Measurements from ENCODE around the gene EDA. TPM values are rescaled to one million over a fixed set of nuclear protein-coding genes. Genes with fewer than 3 reads are reported as not detected.

EDA gene
- total RNA-seq, 1 donor = under 0.01 TPM

GRCh38 chrX:70079297-70079696 is 463.4 kb downstream of the EDA start:
- Histone ChIP-seq H3K79me2 (ENCODE audit: insufficient read depth, low read length) (no peaks in the 10 kb centered on the region), H2AFZ (ENCODE audit: low read length) (no peak overlapping the region), H3K36me3 (ENCODE audit: insufficient read depth, low read length) (no peaks in the 10 kb centered on the region), H3K9me3 (ENCODE audit: low read depth, low read length) (peaks cover 3% of the 10 kb centered on the region), H4K20me1 (ENCODE audit: insufficient read depth, low read length) (no peaks in the 10 kb centered on the region), H3K27me3 (ENCODE audit: insufficient read depth, low read length) (peaks cover 14% of the 10 kb centered on the region), H3K4me1 (ENCODE audit: insufficient read depth, low read length) (no peaks in the 10 kb centered on the region), H3K4me3 (ENCODE audit: insufficient read depth, low read length) (no peak overlapping the region), H3K27ac (ENCODE audit: low read depth, low read length) (no peak overlapping the region), H3K4me2 (ENCODE audit: insufficient read depth, low read length) (no peak overlapping the region)
- DNase-seq (ENCODE audit: insufficient read length, low spot score, missing footprints) = no peak
- TF ChIP-seq, protein P1, sequence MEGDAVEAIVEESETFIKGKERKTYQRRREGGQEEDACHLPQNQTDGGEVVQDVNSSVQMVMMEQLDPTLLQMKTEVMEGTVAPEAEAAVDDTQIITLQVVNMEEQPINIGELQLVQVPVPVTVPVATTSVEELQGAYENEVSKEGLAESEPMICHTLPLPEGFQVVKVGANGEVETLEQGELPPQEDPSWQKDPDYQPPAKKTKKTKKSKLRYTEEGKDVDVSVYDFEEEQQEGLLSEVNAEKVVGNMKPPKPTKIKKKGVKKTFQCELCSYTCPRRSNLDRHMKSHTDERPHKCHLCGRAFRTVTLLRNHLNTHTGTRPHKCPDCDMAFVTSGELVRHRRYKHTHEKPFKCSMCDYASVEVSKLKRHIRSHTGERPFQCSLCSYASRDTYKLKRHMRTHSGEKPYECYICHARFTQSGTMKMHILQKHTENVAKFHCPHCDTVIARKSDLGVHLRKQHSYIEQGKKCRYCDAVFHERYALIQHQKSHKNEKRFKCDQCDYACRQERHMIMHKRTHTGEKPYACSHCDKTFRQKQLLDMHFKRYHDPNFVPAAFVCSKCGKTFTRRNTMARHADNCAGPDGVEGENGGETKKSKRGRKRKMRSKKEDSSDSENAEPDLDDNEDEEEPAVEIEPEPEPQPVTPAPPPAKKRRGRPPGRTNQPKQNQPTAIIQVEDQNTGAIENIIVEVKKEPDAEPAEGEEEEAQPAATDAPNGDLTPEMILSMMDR (IDR thresholded peaks at IDR 0.05; ENCODE audit: extremely low read depth, low read depth, low read length) = no peak

DNA sequence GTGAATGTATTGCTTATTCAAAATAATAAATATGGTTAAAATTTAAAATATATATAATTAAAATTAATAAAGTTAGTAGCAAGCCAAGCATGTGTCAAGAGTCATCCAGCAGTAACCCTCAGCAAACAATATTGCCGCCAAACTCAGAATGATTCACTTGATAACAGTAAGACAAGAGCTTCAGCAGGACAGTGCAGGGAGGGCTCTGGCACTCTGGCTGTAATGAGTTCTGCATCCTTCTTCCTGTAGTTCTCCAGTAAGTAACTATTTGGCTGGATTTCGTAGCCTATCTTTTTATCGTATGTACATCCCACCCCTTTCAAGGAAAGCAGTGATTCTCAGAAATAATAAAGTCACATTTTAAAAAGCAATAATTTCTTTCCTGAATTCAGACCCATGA is 464.0 kb downstream of the EDA start:
- H3K4me2 ChIP-seq (ENCODE audit: insufficient read depth, low read length) = no peak overlapping the region
- no peaks in the 10 kb centered on the region for H3K79me2 ChIP-seq (ENCODE audit: insufficient read depth, low read length)
- no peaks in the 10 kb centered on the region for H3K36me3 ChIP-seq (ENCODE audit: insufficient read depth, low read length)
- TF ChIP-seq, protein P1 (IDR thresholded peaks at IDR 0.05; ENCODE audit: extremely low read depth, low read depth, low read length) = no peak
- H3K4me1 ChIP-seq (ENCODE audit: insufficient read depth, low read length) = no peaks in the 10 kb centered on the region
- no peak for DNase-seq (ENCODE audit: insufficient read length, low spot score, missing footprints)
- H4K20me1 ChIP-seq (ENCODE audit: insufficient read depth, low read length) = no peaks in the 10 kb centered on the region
- H2AFZ ChIP-seq (ENCODE audit: low read length) = no peak overlapping the region
- H3K27me3 ChIP-seq (ENCODE audit: insufficient read depth, low read length) = peaks cover 14% of the 10 kb centered on the region
- no peak overlapping the region for H3K4me3 ChIP-seq (ENCODE audit: insufficient read depth, low read length)
- H3K27ac ChIP-seq (ENCODE audit: low read depth, low read length) = no peak overlapping the region
- H3K9me3 ChIP-seq (ENCODE audit: low read depth, low read length) = peaks cover 3% of the 10 kb centered on the region

- no peaks in the 10 kb centered on the region for H3K36me3 ChIP-seq (ENCODE audit: insufficient read depth, low read length)
Measured at GRCh38 chrX:70082723-70083122, 466.8 kb downstream of the EDA start.

DNA sequence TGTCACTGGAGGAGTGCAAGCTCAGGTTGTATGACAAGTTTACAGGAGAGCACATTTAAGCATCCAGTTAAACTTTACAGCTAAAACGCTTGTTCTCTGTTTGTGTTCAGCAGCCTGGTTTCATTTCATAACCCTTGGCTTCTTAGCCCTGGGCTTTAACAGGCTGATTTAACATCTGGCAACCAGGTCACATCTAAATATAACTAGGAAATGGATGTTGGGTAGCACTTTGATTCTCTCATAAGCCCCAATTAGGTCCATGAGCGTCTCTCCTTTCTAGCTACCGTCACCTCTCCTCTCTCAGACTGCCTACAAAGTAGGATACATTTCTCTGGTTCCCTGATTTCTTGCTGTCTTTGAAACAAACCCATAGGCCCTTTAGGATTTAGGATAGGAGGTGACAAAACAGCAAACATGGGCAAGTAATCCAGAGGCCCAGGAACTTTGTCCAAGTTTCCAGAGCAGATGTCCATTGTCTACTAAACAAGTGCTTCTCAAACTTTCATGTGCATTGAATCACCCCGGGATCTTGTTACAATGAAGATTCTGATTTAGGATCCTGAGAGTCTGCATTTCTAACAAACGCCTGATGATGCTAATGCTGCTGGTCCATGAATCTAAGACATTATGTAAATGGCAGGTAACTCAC is 468.8 kb downstream of the EDA start:
- Histone ChIP-seq H3K36me3 (ENCODE audit: insufficient read depth, low read length) (no peaks in the 10 kb centered on the region), H4K20me1 (ENCODE audit: insufficient read depth, low read length) (peaks cover 3% of the 10 kb centered on the region), H3K4me3 (ENCODE audit: insufficient read depth, low read length) (no peak overlapping the region), H3K79me2 (ENCODE audit: insufficient read depth, low read length) (no peaks in the 10 kb centered on the region), H3K4me1 (ENCODE audit: insufficient read depth, low read length) (peaks cover 3% of the 10 kb centered on the region), H3K9me3 (ENCODE audit: low read depth, low read length) (no peaks in the 10 kb centered on the region), H3K27ac (ENCODE audit: low read depth, low read length) (no peak overlapping the region), H3K4me2 (ENCODE audit: insufficient read depth, low read length) (no peak overlapping the region), H3K27me3 (ENCODE audit: insufficient read depth, low read length) (peaks cover 11% of the 10 kb centered on the region), H2AFZ (ENCODE audit: low read length) (no peak overlapping the region)
- TF ChIP-seq, protein P1 (IDR thresholded peaks at IDR 0.05; ENCODE audit: extremely low read depth, low read depth, low read length) = no peak
- no peak for DNase-seq (ENCODE audit: insufficient read length, low spot score, missing footprints)

More at GRCh38 chrX:70082723-70083122, 466.8 kb downstream of the EDA start:
- Histone ChIP-seq H2AFZ (ENCODE audit: low read length) (no peak overlapping the region), H3K4me1 (ENCODE audit: insufficient read depth, low read length) (peaks cover 2% of the 10 kb centered on the region), H3K9me3 (ENCODE audit: low read depth, low read length) (no peaks in the 10 kb centered on the region), H3K79me2 (ENCODE audit: insufficient read depth, low read length) (no peaks in the 10 kb centered on the region), H3K27me3 (ENCODE audit: insufficient read depth, low read length) (peaks cover 11% of the 10 kb centered on the region), H3K4me2 (ENCODE audit: insufficient read depth, low read length) (no peak overlapping the region), H4K20me1 (ENCODE audit: insufficient read depth, low read length) (no peaks in the 10 kb centered on the region), H3K27ac (ENCODE audit: low read depth, low read length) (no peak overlapping the region), H3K4me3 (ENCODE audit: insufficient read depth, low read length) (no peak overlapping the region)
- TF ChIP-seq, protein P1 (IDR thresholded peaks at IDR 0.05; ENCODE audit: extremely low read depth, low read depth, low read length) = no peak
- DNase-seq (ENCODE audit: insufficient read length, low spot score, missing footprints) = no peak

Data from osteoblast (primary cell).